ENCODE data around the gene MRC1.
"Not testable (repeated sequence)": the region's sequence is repeated elsewhere in the genome, so short reads cannot be mapped to it uniquely, and the experiment has no call there.

The MRC1 gene

GRCh38 chr10:17921378-17921777, 112.2 kb downstream of the MRC1 start:
- TF ChIP-seq EZH2 (IDR thresholded peaks at IDR 0.05; ENCODE audit: borderline replicate concordance, low read depth, low read length, severe bottlenecking), result no peak
- TF ChIP-seq, protein P1, sequence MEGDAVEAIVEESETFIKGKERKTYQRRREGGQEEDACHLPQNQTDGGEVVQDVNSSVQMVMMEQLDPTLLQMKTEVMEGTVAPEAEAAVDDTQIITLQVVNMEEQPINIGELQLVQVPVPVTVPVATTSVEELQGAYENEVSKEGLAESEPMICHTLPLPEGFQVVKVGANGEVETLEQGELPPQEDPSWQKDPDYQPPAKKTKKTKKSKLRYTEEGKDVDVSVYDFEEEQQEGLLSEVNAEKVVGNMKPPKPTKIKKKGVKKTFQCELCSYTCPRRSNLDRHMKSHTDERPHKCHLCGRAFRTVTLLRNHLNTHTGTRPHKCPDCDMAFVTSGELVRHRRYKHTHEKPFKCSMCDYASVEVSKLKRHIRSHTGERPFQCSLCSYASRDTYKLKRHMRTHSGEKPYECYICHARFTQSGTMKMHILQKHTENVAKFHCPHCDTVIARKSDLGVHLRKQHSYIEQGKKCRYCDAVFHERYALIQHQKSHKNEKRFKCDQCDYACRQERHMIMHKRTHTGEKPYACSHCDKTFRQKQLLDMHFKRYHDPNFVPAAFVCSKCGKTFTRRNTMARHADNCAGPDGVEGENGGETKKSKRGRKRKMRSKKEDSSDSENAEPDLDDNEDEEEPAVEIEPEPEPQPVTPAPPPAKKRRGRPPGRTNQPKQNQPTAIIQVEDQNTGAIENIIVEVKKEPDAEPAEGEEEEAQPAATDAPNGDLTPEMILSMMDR (IDR thresholded peaks at IDR 0.05; ENCODE audit: borderline replicate concordance, extremely low read depth, low read length, poor library complexity, severe bottlenecking), result no peak
- DNase-seq (no peak), ATAC-seq (ENCODE audit: insufficient read depth, low read depth) (no peak)
- H4K20me1 ChIP-seq (ENCODE audit: insufficient read depth, low read length), result no peaks in the 10 kb centered on the region
- no peak overlapping the region for H3K4me3 ChIP-seq (ENCODE audit: low read depth in 1 of 2, low read length in 2 of 2)
- H2AFZ ChIP-seq (ENCODE audit: low read depth, low read length), result no peak overlapping the region
- no peak overlapping the region for H3K4me2 ChIP-seq (ENCODE audit: insufficient read depth, low read length)
- H3K27me3 ChIP-seq (ENCODE audit: insufficient read depth, low read length, poor library complexity), result no peaks in the 10 kb centered on the region
- H3K36me3 ChIP-seq (ENCODE audit: insufficient read depth, low read length), result no peaks in the 10 kb centered on the region
- H3K9me3 ChIP-seq (ENCODE audit: insufficient read depth, low read length, severe bottlenecking), result no peaks in the 10 kb centered on the region
- H3K27ac ChIP-seq (ENCODE audit: low read length), result no peak overlapping the region
- no peak overlapping the region for H3K9ac ChIP-seq (ENCODE audit: low read depth, low read length)
- no peaks in the 10 kb centered on the region for H3K79me2 ChIP-seq (ENCODE audit: insufficient read depth, low read length)
- H3K4me1 ChIP-seq (ENCODE audit: insufficient read depth, low read length), result no peaks in the 10 kb centered on the region

DNA sequence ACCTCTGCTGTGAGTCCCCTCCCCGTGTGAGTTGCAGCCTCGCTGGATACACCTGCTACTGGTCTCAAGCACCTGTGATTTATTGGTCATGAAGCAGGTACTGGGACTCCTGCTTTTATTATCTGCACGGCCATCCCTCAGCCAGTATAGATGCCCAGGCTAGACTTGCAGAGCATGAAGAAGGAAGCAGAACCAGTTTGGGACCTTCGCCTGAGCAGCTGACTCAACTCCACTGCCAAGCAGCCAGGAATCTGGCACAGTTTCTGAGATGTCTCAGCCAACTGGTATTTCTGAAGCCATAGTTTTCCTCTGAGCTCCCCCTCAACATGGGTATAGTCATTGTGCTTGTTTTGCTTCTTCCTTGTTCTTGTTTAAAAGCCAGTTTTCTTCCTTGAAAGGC, 114.6 kb downstream of the MRC1 start:
- Histone ChIP-seq H3K4me3 (ENCODE audit: low read depth in 1 of 2, low read length in 2 of 2) (no peak overlapping the region), H2AFZ (ENCODE audit: low read depth, low read length) (no peak overlapping the region), H3K4me1 (ENCODE audit: insufficient read depth, low read length) (no peaks in the 10 kb centered on the region), H3K79me2 (ENCODE audit: insufficient read depth, low read length) (no peaks in the 10 kb centered on the region), H3K9ac (ENCODE audit: low read depth, low read length) (no peak overlapping the region), H3K36me3 (ENCODE audit: insufficient read depth, low read length) (no peaks in the 10 kb centered on the region), H3K27me3 (ENCODE audit: insufficient read depth, low read length, poor library complexity) (no peaks in the 10 kb centered on the region), H3K9me3 (ENCODE audit: insufficient read depth, low read length, severe bottlenecking) (no peaks in the 10 kb centered on the region), H4K20me1 (ENCODE audit: insufficient read depth, low read length) (no peaks in the 10 kb centered on the region), H3K27ac (ENCODE audit: low read length) (no peak overlapping the region), H3K4me2 (ENCODE audit: insufficient read depth, low read length) (no peak overlapping the region)
- TF ChIP-seq, protein P1 (IDR thresholded peaks at IDR 0.05; ENCODE audit: borderline replicate concordance, extremely low read depth, low read length, poor library complexity, severe bottlenecking), result no peak
- TF ChIP-seq EZH2 (IDR thresholded peaks at IDR 0.05; ENCODE audit: borderline replicate concordance, low read depth, low read length, severe bottlenecking), result no peak
- no peak for ATAC-seq (ENCODE audit: insufficient read depth, low read depth)
- DNase-seq, result no peak

- Histone ChIP-seq H2AFZ (ENCODE audit: low read depth, low read length) (no peak overlapping the region), H4K20me1 (ENCODE audit: insufficient read depth, low read length) (no peaks in the 10 kb centered on the region), H3K79me2 (ENCODE audit: insufficient read depth, low read length) (no peaks in the 10 kb centered on the region), H3K36me3 (ENCODE audit: insufficient read depth, low read length) (no peaks in the 10 kb centered on the region), H3K9ac (ENCODE audit: low read depth, low read length) (no peak overlapping the region), H3K4me3 (ENCODE audit: low read depth in 1 of 2, low read length in 2 of 2) (no peak overlapping the region), H3K27me3 (ENCODE audit: insufficient read depth, low read length, poor library complexity) (no peaks in the 10 kb centered on the region), H3K9me3 (ENCODE audit: insufficient read depth, low read length, severe bottlenecking) (no peaks in the 10 kb centered on the region), H3K27ac (ENCODE audit: low read length) (no peak overlapping the region), H3K4me2 (ENCODE audit: insufficient read depth, low read length) (no peak overlapping the region), H3K4me1 (ENCODE audit: insufficient read depth, low read length) (no peaks in the 10 kb centered on the region)
- DNase-seq, result no peak
- ATAC-seq (ENCODE audit: insufficient read depth, low read depth), result no peak
- TF ChIP-seq EZH2 (IDR thresholded peaks at IDR 0.05; ENCODE audit: borderline replicate concordance, low read depth, low read length, severe bottlenecking), result no peak
Observed at GRCh38 chr10:17943033-17943745, 134.0 kb downstream of the MRC1 start.

- H3K4me3 ChIP-seq (ENCODE audit: low read depth in 1 of 2, low read length in 2 of 2); H3K4me1 ChIP-seq (ENCODE audit: insufficient read depth, low read length); H3K27me3 ChIP-seq (ENCODE audit: insufficient read depth, low read length, poor library complexity); H2AFZ ChIP-seq (ENCODE audit: low read depth, low read length); H3K79me2 ChIP-seq (ENCODE audit: insufficient read depth, low read length); H3K9ac ChIP-seq (ENCODE audit: low read depth, low read length); H3K36me3 ChIP-seq (ENCODE audit: insufficient read depth, low read length); ATAC-seq (ENCODE audit: insufficient read depth, low read depth); H3K4me2 ChIP-seq (ENCODE audit: insufficient read depth, low read length); H3K9me3 ChIP-seq (ENCODE audit: insufficient read depth, low read length, severe bottlenecking); H4K20me1 ChIP-seq (ENCODE audit: insufficient read depth, low read length); DNase-seq; H3K27ac ChIP-seq (ENCODE audit: low read length): not testable (repeated sequence)
Observed at GRCh38 chr10:17950269-17950668, 141.1 kb downstream of the MRC1 start.
